Stomach smooth muscle (tissue), 2 donors: ENCODE measurements around the gene AXIN2.
A peak's percentile ranks its signal among the peaks of the same experiment; 100 is the strongest.
"Not testable (repeated sequence)": the region's sequence is repeated elsewhere in the genome, so short reads cannot be mapped to it uniquely, and the experiment has no call there.

ENCODE experiments used
- H3K27ac ChIP-seq: one replicate; pipeline ENCODE4 v1.7.0; 2013; ENCODE audit warnings: mild to moderate bottlenecking, low read length, inconsistent platforms
- H3K27me3 ChIP-seq, 2 donors: one replicate each; pipeline ENCODE4 v1.7.0; 2013; ENCODE audit warnings: low read length in 2 of 2; ENCODE audit not compliant: insufficient read depth in 2 of 2, control insufficient read depth in 1 of 2
- H3K36me3 ChIP-seq, 2 donors: one replicate each; pipeline ENCODE4 v1.7.0; 2013; ENCODE audit warnings: low read length in 2 of 2; ENCODE audit not compliant: control insufficient read depth in 2 of 2, insufficient read depth in 2 of 2
- H3K4me1 ChIP-seq: one replicate; pipeline ENCODE4 v1.7.0; 2013; ENCODE audit warnings: low read length; ENCODE audit not compliant: control insufficient read depth, insufficient read depth
- H3K4me3 ChIP-seq, 2 donors: one replicate each; pipeline ENCODE4 v1.7.0; 2013; ENCODE audit warnings: low read length in 2 of 2
- H3K9ac ChIP-seq, 2 donors: one replicate each; pipeline ENCODE4 v1.7.0; 2013; ENCODE audit warnings: low read length in 2 of 2, mild to moderate bottlenecking in 1 of 2
- H3K9me3 ChIP-seq, 2 donors: one replicate each; pipeline ENCODE4 v1.7.0; 2013; ENCODE audit warnings: low read length in 2 of 2; ENCODE audit not compliant: control insufficient read depth in 2 of 2
- donor health status: healthy.
- donor health status: Pancreatic carcinoma.

AXIN2 gene

DNA sequence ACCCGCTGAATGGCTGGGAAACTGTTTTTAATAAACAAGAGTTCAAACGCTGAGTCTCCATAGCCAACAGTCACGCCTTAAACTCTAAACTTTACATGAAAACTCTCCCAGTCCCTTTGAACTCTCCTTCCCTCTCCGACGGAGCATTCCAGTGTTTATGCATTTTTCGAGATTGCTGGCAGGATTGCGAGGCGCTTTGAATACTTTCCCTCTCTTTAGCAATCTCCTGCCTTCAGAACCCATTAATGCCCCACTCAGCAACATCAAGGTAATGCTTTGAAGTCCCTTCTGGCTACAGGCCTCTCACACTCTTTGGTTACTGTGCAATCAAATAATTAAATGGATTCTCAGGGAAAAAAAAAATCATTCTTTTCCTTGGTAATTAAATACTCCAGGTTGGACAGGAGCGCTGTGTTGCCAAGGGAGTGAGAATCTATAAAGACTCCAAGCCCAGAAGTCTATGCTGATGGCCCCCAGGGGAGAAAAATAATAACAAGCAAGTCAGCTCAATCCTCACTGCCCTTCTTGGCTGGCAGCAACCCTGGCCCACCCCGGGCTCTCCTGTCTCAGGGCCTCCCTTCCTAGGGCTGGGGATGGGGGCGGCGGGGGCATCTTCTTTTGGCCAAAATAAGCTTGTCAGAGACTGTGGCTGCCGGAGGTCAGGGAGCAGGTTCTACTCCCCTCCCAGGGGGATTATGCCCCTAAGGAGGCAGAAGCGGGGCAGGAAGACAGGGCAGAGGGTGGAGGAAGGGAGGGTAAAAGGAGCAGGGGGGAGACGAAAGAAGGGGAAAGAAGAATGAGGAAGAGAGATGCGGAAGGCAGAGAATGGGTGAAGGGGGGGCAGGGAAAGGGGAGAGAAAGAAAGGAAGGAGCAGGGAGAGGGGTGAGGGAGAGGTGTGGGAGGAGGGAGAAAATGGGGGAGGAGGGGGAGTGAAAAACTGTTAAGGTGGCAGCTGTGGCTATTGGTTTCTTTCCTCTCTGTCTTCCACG lies 45.2 kb downstream of the AXIN2 start:
- H3K27ac ChIP-seq: no peak overlapping the region

DNA sequence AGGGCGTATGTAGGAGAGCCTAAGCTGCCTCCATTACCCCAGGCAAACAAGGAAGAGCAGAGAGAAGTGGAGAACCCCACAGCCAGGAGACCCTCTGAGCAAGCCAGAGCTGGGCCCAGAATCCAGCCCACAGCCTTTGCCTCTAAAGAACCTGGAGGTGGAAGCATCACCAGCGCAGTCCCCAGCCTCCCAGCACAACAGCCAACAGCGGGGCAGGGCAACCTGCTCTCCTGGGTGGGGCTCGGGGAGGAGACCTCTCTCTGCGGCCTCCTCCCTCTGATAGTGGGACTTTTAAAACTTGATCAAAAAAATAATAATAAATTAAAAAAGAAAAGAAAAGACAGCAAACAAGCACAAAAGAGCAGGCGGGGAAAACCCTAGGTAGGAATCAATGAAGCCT lies 45.9 kb downstream of the AXIN2 start:
- no peak overlapping the region for H3K9ac ChIP-seq
- no peak overlapping the region for H3K27ac ChIP-seq
- no peak overlapping the region for H3K4me3 ChIP-seq
- H3K9me3 ChIP-seq: no peaks in the 10 kb centered on the region
- no peaks in the 10 kb centered on the region for H3K36me3 ChIP-seq
- H3K27me3 ChIP-seq: no peaks in the 10 kb centered on the region
- peaks cover 24% of the 10 kb centered on the region for H3K4me1 ChIP-seq

More for the DNA sequence above, 45.2 kb downstream of the AXIN2 start:
- no peaks in the 10 kb centered on the region for H3K36me3 ChIP-seq
- no peak overlapping the region for H3K9ac ChIP-seq
- H3K27me3 ChIP-seq: no peaks in the 10 kb centered on the region
- peak overlapping the region in 1 of 2 donors; percentile 29 for H3K4me3 ChIP-seq
- peaks cover 24% of the 10 kb centered on the region for H3K4me1 ChIP-seq
- H3K9me3 ChIP-seq: no peaks in the 10 kb centered on the region

DNA sequence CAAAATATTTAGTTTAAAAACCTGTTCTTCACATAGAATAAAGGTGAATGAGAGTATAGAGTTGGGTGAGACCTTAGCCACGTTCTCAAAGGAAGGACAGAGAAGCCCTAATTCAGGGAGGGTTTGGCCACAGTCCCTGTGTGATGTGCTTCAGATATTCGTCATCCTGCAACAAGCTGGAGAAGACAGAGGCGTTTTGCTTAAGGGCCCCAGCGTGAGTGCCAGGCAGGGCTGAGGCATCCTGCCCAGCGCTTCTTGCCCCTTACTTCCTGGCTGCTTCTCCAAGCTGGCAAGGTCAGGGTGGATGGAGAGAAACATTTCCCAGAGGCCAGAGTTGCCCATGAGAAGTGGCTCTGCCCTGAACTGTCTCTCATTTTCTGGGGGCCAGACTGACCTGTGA lies 46.9 kb downstream of the AXIN2 start:
- H3K4me3 ChIP-seq: no peak overlapping the region
- H3K36me3 ChIP-seq: no peaks in the 10 kb centered on the region
- H3K27ac ChIP-seq: no peak overlapping the region
- H3K27me3 ChIP-seq: no peaks in the 10 kb centered on the region
- H3K4me1 ChIP-seq: peaks cover 24% of the 10 kb centered on the region
- H3K9ac ChIP-seq: no peak overlapping the region
- no peaks in the 10 kb centered on the region for H3K9me3 ChIP-seq

DNA sequence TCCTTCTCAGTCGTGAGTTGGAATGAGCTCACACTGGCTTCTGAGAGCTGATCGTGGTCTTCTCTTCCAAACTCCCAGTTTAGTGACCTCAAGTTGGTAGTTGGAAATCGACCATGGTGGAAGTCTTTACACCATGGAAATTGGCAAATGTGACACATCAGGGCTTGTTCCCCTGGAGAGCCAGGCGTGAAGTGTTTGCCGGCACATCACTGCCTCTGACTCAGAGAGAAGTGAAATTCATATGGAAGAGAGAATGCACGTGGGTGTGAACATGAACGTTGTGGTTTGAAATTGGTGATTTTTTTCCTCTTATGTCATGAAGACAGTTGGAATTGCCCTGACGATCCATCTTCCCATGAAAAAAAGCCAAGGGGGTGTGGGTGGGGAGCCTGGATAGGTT lies 47.4 kb downstream of the AXIN2 start:
- Histone ChIP-seq H3K4me3 (no peak overlapping the region), H3K9ac (no peak overlapping the region), H3K4me1 (peaks cover 24% of the 10 kb centered on the region), H3K27me3 (no peaks in the 10 kb centered on the region), H3K27ac (no peak overlapping the region), H3K36me3 (no peaks in the 10 kb centered on the region), H3K9me3 (no peaks in the 10 kb centered on the region)

DNA sequence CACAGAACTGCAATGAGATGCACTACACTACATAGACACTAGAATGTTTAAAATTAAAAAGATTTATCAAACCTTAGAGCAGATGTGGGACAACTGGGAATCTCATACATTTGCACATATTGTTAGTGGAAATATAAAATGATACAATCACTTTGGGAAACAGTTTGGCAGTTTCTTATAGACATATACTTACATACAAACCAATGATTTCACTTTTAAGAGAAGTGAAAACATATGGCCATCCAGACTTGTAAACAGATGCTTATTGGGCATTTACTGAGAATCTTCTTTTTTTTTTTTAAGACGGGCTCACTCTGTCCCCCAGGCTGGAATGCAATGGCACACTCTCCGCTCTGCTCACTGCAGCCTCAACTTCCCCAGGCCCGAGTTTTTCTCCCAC lies 50.1 kb downstream of the AXIN2 start:
- Histone ChIP-seq H3K9me3 (no peaks in the 10 kb centered on the region), H3K9ac (no peak overlapping the region), H3K36me3 (no peaks in the 10 kb centered on the region), H3K4me3 (no peak overlapping the region), H3K27ac (no peak overlapping the region), H3K4me1 (peaks cover 12% of the 10 kb centered on the region), H3K27me3 (no peaks in the 10 kb centered on the region)

DNA sequence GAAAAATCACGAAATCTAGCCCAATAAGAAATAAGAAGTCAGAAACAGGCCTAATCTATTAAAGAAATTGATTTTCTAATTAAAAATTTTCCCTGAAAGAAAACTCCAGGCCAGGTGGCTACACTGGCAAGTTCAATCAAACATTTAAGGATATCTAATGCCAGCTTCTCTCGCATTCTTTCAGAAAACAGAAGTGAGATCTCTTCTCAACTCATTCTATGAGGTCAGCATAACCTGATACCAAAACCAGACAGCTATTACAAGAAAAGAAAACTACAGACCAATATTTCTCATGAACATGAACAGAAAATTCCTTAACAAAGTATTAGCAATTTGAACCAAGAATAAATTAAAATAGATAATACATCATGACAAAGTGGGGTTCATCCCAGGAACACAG lies 52.4 kb downstream of the AXIN2 start:
- Histone ChIP-seq H3K27me3 (no peaks in the 10 kb centered on the region), H3K9me3 (no peaks in the 10 kb centered on the region), H3K36me3 (no peaks in the 10 kb centered on the region), H3K27ac (no peak overlapping the region), H3K4me1 (no peaks in the 10 kb centered on the region), H3K4me3 (no peak overlapping the region), H3K9ac (no peak overlapping the region)

DNA sequence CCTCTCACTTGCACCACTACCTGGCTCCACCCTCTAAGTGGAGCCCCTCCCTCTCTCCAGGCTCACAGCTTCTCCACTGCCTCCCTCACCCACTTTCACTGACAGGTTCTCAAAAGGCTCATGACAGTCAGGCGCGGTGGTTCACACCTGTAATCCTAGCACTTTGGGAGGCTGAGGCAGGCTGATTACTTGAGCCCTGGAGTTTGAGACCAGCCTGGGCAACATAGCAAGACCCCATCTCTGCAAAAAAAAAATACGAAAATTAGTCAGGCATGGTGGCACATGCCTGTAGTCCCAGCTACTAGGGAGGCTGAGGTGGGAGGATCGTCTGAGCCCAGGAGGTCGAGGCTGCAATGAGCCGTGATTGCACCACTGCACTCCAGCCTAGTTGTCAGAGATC lies 56.8 kb downstream of the AXIN2 start:
- not testable (repeated sequence) for H3K4me1 ChIP-seq, H3K27me3 ChIP-seq, H3K4me3 ChIP-seq, H3K9me3 ChIP-seq, H3K9ac ChIP-seq, H3K27ac ChIP-seq, H3K36me3 ChIP-seq

DNA sequence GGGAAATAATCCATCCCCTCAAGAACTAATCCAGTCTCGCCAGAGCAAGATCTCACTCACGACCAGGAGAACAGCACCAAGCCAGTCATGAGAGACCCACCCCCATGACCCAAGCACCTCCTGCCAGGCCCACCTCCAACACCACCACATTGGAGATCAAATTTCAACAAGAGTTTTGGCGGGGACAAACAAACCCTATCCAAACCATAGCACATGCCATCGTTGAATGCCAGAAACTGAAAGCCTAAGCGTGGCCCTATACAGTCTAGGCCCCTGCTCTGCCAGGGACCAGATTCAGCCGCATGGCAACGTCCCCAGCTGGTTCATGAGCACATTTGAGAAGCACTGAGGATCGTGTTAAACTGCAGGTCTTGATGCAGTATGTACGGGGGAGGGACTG lies 57.3 kb downstream of the AXIN2 start:
- Histone ChIP-seq H3K9me3 (no peaks in the 10 kb centered on the region), H3K4me1 (no peaks in the 10 kb centered on the region), H3K27me3 (no peaks in the 10 kb centered on the region), H3K9ac (no peak overlapping the region), H3K27ac (no peak overlapping the region), H3K4me3 (no peak overlapping the region), H3K36me3 (no peaks in the 10 kb centered on the region)

DNA sequence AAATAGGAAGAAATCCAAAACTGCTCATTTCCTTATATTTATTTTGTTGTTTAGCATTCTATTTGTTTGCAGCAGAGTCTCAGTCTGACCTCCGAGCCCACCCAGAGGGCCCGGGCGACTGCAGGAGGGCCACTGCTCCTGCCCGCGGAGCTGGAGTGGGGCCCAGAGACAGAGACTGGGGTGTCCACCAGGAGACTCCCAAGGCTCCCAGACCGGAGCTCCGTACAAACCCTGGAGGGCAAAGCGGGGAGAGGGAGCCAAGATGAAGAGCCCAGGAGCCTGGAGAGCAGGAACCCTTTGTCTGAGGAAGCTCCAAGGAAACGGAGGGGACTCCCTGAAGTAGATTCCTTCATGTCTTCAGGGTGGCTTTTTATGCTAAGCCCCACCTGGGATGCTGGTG lies 57.9 kb downstream of the AXIN2 start:
- H3K9me3 ChIP-seq: no peaks in the 10 kb centered on the region
- H3K4me3 ChIP-seq: no peak overlapping the region
- no peak overlapping the region for H3K9ac ChIP-seq
- no peaks in the 10 kb centered on the region for H3K4me1 ChIP-seq
- H3K27me3 ChIP-seq: no peaks in the 10 kb centered on the region
- H3K27ac ChIP-seq: no peak overlapping the region
- H3K36me3 ChIP-seq: no peaks in the 10 kb centered on the region

DNA sequence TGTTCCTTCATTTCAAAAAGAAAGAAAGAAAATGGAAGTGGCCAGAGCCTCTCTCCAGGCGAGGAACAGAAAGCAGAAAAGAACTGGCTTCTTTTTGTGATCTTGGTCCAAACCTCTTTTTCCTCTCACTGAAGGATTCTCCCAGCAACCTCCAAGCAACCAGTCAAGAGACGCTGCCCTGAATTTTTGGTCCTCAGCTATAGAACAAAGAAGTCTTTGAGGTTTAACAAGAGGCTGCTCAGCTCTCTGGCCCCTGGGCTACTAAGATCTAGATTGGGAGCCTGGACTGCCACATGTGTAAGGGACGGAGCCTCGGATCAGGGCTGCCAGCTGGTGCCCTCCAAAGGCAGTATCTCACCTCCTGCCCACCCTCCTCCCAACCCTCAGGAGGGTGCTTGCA lies 62.6 kb downstream of the AXIN2 start:
- H3K9me3 ChIP-seq: no peaks in the 10 kb centered on the region
- no peak overlapping the region for H3K4me3 ChIP-seq
- peaks cover 0 to 3% of the 10 kb centered on the region in 2 donors for H3K27me3 ChIP-seq
- no peaks in the 10 kb centered on the region for H3K36me3 ChIP-seq
- H3K4me1 ChIP-seq: no peaks in the 10 kb centered on the region
- H3K27ac ChIP-seq: no peak overlapping the region
- H3K9ac ChIP-seq: no peak overlapping the region

DNA sequence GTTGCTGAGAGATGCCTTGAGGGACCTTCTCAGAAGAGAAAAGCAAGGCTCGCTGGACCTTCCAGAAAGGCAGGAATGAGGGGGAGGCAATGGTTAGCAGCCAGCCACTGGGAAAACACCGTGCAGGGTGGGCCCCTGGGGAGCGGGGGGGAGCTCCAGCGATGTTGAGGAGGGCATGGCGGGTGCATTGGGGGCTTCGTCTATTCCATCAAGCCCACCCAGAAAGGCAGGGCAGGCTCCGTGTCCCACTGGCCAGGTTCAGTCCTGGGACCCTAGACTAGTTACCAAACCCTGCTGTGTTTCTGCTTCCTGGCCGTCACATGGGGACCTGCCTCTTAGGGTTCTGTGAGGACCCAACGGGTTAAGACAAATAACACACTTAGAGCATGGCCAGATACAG lies 64.6 kb downstream of the AXIN2 start:
- Histone ChIP-seq H3K36me3 (no peaks in the 10 kb centered on the region), H3K9ac (no peak overlapping the region), H3K4me3 (no peak overlapping the region), H3K27me3 (peaks cover 0 to 3% of the 10 kb centered on the region in 2 donors), H3K4me1 (no peaks in the 10 kb centered on the region), H3K9me3 (no peaks in the 10 kb centered on the region), H3K27ac (no peak overlapping the region)
